Spleen (tissue), 11 donors: ENCODE measurements around the gene PBX1. TPM values are rescaled to one million over a fixed set of nuclear protein-coding genes. Genes with fewer than 3 reads are reported as not detected.

Experiments used
- DNase-seq: peaks from one replicate; pipeline ENCODE4 v3.0.0-alpha.2; 2020
- H3K27ac ChIP-seq, 8 donors: fragments of 200-600 bp; sonication (generic) in 7 of 8; 1 replicate in 4 of 8; 2 replicates in 4 of 8; pipeline versions ENCODE4 v1.5.0 to v1.8.0; 2016 to 2021; ENCODE audit warnings: inconsistent platforms in 4 of 8, mild to moderate bottlenecking in 4 of 8, moderate library complexity in 1 of 8
- H3K27me3 ChIP-seq, 7 donors: fragments of 200-600 bp; sonication (generic) in 6 of 7; replicated peaks in 1 of 7; 1 replicate in 4 of 7; 2 replicates in 3 of 7; pipeline versions ENCODE4 v1.5.0 to v1.8.0; 2016 to 2021; ENCODE audit warnings: inconsistent platforms in 3 of 7, mild to moderate bottlenecking in 1 of 7
- H3K36me3 ChIP-seq, 6 donors: fragments of 200-600 bp; sonication (generic) in 5 of 6; 1 replicate in 4 of 6; 2 replicates in 2 of 6; pipeline versions ENCODE4 v1.5.0 to v1.8.0; 2016 to 2021; ENCODE audit warnings: inconsistent platforms in 2 of 6
- H3K4me1 ChIP-seq, 6 donors: fragments of 200-600 bp; sonication (generic) in 5 of 6; 1 replicate in 3 of 6; 2 replicates in 3 of 6; pipeline versions ENCODE4 v1.5.0 to v1.8.0; 2016 to 2021; ENCODE audit warnings: inconsistent platforms in 3 of 6
- H3K4me3 ChIP-seq, 8 donors: fragments of 200-600 bp; sonication (generic) in 7 of 8; 1 replicate in 4 of 8; 2 replicates in 4 of 8; pipeline versions ENCODE4 v1.5.0 to v1.8.0; 2016 to 2021; ENCODE audit warnings: inconsistent platforms in 4 of 8, mild to moderate bottlenecking in 4 of 8, moderate library complexity in 2 of 8
- H3K9me3 ChIP-seq, 8 donors: fragments of 200-600 bp; sonication (generic) in 7 of 8; 1 replicate in 4 of 8; 2 replicates in 4 of 8; pipeline versions ENCODE4 v1.5.0 to v1.8.0; 2016 to 2021; ENCODE audit warnings: inconsistent platforms in 4 of 8
- CTCF ChIP-seq, 11 experiments: fragments of 200-600 bp in 7 of 11; fragments of 450-650 bp in 4 of 11; sonication (generic) in 4 of 11; IDR thresholded peaks in 8 of 11; conservative IDR thresholded peaks in 3 of 11; 1 replicate in 7 of 11; 2 replicates in 4 of 11; pipeline versions ENCODE4 v1.4.0 to v1.8.0; 2016 to 2021; ENCODE audit warnings: antibody characterized with exemption in 11 of 11, inconsistent platforms in 4 of 11, mild to moderate bottlenecking in 1 of 11
- POLR2A ChIP-seq, 3 donors: fragments of 450-650 bp; IDR thresholded peaks; one replicate each; pipeline ENCODE4 v1.5.1; 2017; ENCODE audit warnings: antibody characterized with exemption in 3 of 3, mild to moderate bottlenecking in 1 of 3
- POLR2AphosphoS5 ChIP-seq, 3 donors: sonication (generic); formaldehyde crosslinking; IDR thresholded peaks; one replicate each; pipeline ENCODE4 v1.5.1; 2017; ENCODE audit warnings: antibody characterized with exemption in 3 of 3
- WGBS, 5 donors: extraction: QIAGEN DNeasy Blood & Tissue Kit in 3 of 5; methylation state at CpG; one replicate each; pipeline versions ENCODE4 v1.1.5 to v1.1.7; 2013 to 2018; 5-methylcytosine and 5-hydroxymethylcytosine counted together
- intact Hi-C: fragments of 100-400 bp; cut with DNase I; formaldehyde crosslinking; loops from one replicate; pipeline ENCODE4 v1.15.0; 2023; ENCODE audit warnings: low total_unique reads
- polyA plus RNA-seq, 3 donors: library from polyadenylated mRNA; stranded (reverse); fragments of 200-250 nt; gene quantifications; one replicate each; pipeline ENCODE4 v1.2.1, GENCODE V29; 2013
- total RNA-seq, 7 donors: library from RNA; depleted of rRNA in 3 of 7; stranded (reverse); fragments of >200 nt in 3 of 7; fragmentation: NEBNext Ultra II Directional in 4 of 7; extraction: Animal tissue kit (Norgen Biotek cat#: 25700) in 4 of 7; gene quantifications; one replicate each; pipeline versions ENCODE4 v1.1.0 to v1.2.1, GENCODE V29; 2016 to 2021
- donor health status: healthy with polysubstance abuse.
- donor health status: DM: no; HTN: no; CAD: no; lungs with moderate emphysema.
- donor health status: DM: no; HTN: no; CAD: no.
- donor health status: Bipolar disorder and iron deficiency.
- donor health status: healthy.
- donor health status: DM: no; HTN: no; CAD: no.
- donor health status: DM: yes; HTN: yes; CAD: no.

The PBX1 gene
- total and polyA plus RNA-seq, 10 donors, result 3.4 to 79.5 (median 31.8) TPM

- no peak overlapping the region for H3K27ac ChIP-seq
Observed at GRCh38 chr1:164664127-164664526, 105.1 kb downstream of the PBX1 start.

GRCh38 chr1:164667001-164667400 lies 108.0 kb downstream of the PBX1 start:
- no peak for TF ChIP-seq CTCF (IDR thresholded peaks at IDR 0.05 in 8 of 11, conservative IDR thresholded peaks at IDR 0.05 in 3 of 11)
- no peak for TF ChIP-seq POLR2A (IDR thresholded peaks at IDR 0.05)
- TF ChIP-seq POLR2AphosphoS5 (IDR thresholded peaks at IDR 0.05), result no peak
- WGBS, 5 donors, result 66 to 79% (median 75%) methylated on average over 2 of the region's 2 CpGs
- H3K4me3 ChIP-seq, result no peak overlapping the region
- DNase-seq, result no peak
- intact Hi-C loops, result no loop called here
- H3K27me3 ChIP-seq, result no peaks in the 10 kb centered on the region
- H3K36me3 ChIP-seq, result no peaks in the 10 kb centered on the region
- peaks cover 0 to 15% (median 8%) of the 10 kb centered on the region in 8 donors for H3K9me3 ChIP-seq
- peaks cover 0 to 11% (median 4%) of the 10 kb centered on the region in 6 donors for H3K4me1 ChIP-seq
- no peak overlapping the region for H3K27ac ChIP-seq

More at GRCh38 chr1:164664127-164664526, 105.1 kb downstream of the PBX1 start:
- no peak for DNase-seq
- no peaks in the 10 kb centered on the region for H3K36me3 ChIP-seq
- H3K4me3 ChIP-seq, result no peak overlapping the region
- H3K27me3 ChIP-seq, result no peaks in the 10 kb centered on the region
- TF ChIP-seq POLR2AphosphoS5 (IDR thresholded peaks at IDR 0.05) (no peak), CTCF (IDR thresholded peaks at IDR 0.05 in 8 of 11, conservative IDR thresholded peaks at IDR 0.05 in 3 of 11) (no peak), POLR2A (IDR thresholded peaks at IDR 0.05) (no peak)
- intact Hi-C loops, result no loop called here
- H3K4me1 ChIP-seq, result peaks cover 0 to 30% (median 14%) of the 10 kb centered on the region in 6 donors
- whole genome bisulfite sequencing, 5 donors, result 48 to 81% (median 66%) methylated on average over 4 of the region's 4 CpGs
- peaks cover 0 to 5% (median under 1%) of the 10 kb centered on the region in 8 donors for H3K9me3 ChIP-seq

GRCh38 chr1:164667600-164667999 lies 108.6 kb downstream of the PBX1 start:
- Histone ChIP-seq H3K36me3 (no peaks in the 10 kb centered on the region), H3K4me1 (peaks cover 0 to 11% (median 4%) of the 10 kb centered on the region in 6 donors), H3K4me3 (no peak overlapping the region), H3K9me3 (peaks cover 0 to 15% (median 8%) of the 10 kb centered on the region in 8 donors), H3K27me3 (no peaks in the 10 kb centered on the region), H3K27ac (no peak overlapping the region)
- no peak for DNase-seq
- WGBS, 5 donors, result 66 to 79% (median 73%) methylated on average over 5 of the region's 5 CpGs
- intact Hi-C loops, result no loop called here
- TF ChIP-seq POLR2AphosphoS5 (IDR thresholded peaks at IDR 0.05) (no peak), CTCF (IDR thresholded peaks at IDR 0.05 in 8 of 11, conservative IDR thresholded peaks at IDR 0.05 in 3 of 11) (no peak), POLR2A (IDR thresholded peaks at IDR 0.05) (no peak)

- no peak overlapping the region for H3K27ac ChIP-seq
- H3K4me3 ChIP-seq, result no peak overlapping the region
- H3K9me3 ChIP-seq, result peaks cover 0 to 15% (median 8%) of the 10 kb centered on the region in 8 donors
- no peak for DNase-seq
- no peaks in the 10 kb centered on the region for H3K27me3 ChIP-seq
- H3K36me3 ChIP-seq, result no peaks in the 10 kb centered on the region
- TF ChIP-seq POLR2AphosphoS5 (IDR thresholded peaks at IDR 0.05) (no peak), CTCF (IDR thresholded peaks at IDR 0.05 in 8 of 11, conservative IDR thresholded peaks at IDR 0.05 in 3 of 11) (no peak), POLR2A (IDR thresholded peaks at IDR 0.05) (no peak)
- intact Hi-C loops, result no loop called here
- 93 to 98% (median 96%) methylated on average over 20 of the region's 20 CpGs for WGBS, 5 donors
- peaks cover 0 to 11% (median 4%) of the 10 kb centered on the region in 6 donors for H3K4me1 ChIP-seq
Observed at GRCh38 chr1:164668491-164669400, 109.8 kb downstream of the PBX1 start.
